ENCODE data around the gene LRRC34.
A peak's percentile ranks its signal among the peaks of the same experiment; 100 is the strongest.

LRRC34 gene

DNA sequence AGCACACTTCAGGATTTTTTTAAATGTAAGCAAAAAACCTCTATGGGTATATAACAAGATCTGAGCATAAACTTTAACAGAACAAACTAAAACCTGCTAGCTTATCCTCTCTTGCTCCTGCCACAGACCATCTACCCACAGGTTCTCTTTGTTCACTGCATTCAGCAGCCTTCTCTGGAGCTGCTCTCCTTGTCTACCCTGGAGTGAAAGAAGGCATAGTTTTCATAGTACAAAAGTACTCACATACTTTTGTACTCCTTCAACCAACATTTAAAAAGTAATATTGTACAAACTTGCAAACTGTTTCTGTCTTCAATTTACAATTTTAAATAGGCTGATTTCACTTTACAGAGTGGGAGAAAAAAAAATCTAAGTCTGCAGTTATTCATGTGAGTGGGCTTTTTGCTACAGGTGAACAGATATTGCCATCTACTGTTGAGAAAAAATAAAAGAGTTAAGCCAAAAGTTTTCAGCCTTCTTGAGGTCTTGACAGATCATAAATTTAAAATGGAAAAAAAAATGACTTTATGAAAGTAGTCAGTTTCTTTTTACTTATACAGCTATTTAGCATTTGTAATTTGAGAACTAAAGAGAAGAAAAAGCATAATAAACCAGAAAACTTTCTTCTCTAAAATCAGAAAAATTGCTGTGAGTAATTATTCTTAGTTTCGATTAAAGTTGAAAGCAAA is 68.2 kb downstream of the LRRC34 start:
- ChIA-PET CTCF (interaction anchor here (0.7 to 1.3 kb wide), 4 partner anchors 76 to 644 kb away, joined by 3 to 4 read pairs (median 3); no protein-coding TSS in a partner anchor), POLR2A (no interaction called here)
- peak; percentile 28 for DNase-seq (ENCODE audit: extremely low spot score)
- peak; percentile 85 for TF ChIP-seq ZNF384 (IDR thresholded peaks at IDR 0.05)
- no peak for TF ChIP-seq CTBP1 (IDR thresholded peaks at IDR 0.05; ENCODE audit: borderline replicate concordance)
- no peak for TF ChIP-seq ELF4 (IDR thresholded peaks at IDR 0.05)
- TF ChIP-seq, protein P1, sequence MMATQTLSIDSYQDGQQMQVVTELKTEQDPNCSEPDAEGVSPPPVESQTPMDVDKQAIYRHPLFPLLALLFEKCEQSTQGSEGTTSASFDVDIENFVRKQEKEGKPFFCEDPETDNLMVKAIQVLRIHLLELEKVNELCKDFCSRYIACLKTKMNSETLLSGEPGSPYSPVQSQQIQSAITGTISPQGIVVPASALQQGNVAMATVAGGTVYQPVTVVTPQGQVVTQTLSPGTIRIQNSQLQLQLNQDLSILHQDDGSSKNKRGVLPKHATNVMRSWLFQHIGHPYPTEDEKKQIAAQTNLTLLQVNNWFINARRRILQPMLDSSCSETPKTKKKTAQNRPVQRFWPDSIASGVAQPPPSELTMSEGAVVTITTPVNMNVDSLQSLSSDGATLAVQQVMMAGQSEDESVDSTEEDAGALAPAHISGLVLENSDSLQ (IDR thresholded peaks at IDR 0.05): peak; percentile 81
- no peak for TF ChIP-seq ARNT (IDR thresholded peaks at IDR 0.05)
- TF ChIP-seq FOXM1 (IDR thresholded peaks at IDR 0.05; ENCODE audit: borderline replicate concordance): no peak
- no peak for TF ChIP-seq FOXA1 (IDR thresholded peaks at IDR 0.05)

Data from HEK293T (cell line).